GM21381 (cell line): ENCODE measurements around the gene RUNX2.

Experiments
- ATAC-seq: cut with Tn5 transposase; IDR thresholded peaks from one replicate; pipeline ENCODE4 v1.9.1; 2021; ENCODE audit warnings: mild to moderate bottlenecking, moderate library complexity; ENCODE audit not compliant: unreplicated experiment

Gene RUNX2

DNA sequence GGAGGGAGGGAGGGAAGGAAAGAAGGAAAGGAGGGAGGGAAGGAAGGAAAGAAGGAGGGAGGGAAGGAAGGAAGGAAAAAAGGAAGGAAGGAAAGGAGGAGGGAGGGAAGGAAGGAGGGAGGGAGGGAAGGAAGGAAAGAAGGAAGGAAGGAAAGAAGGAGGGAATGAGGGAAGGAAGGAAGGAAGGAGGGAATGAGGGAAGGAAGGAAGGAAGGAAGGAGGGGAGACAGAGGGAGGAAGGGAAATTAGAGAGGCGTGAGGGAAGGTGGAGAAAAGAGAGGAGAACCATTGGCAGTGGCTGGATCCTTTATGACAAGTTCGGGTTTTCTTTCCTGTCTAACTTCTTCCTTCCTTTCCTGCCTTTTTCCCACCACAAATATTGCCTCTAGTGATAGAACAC, 71.9 kb downstream of the RUNX2 start:
- no peak for ATAC-seq

DNA sequence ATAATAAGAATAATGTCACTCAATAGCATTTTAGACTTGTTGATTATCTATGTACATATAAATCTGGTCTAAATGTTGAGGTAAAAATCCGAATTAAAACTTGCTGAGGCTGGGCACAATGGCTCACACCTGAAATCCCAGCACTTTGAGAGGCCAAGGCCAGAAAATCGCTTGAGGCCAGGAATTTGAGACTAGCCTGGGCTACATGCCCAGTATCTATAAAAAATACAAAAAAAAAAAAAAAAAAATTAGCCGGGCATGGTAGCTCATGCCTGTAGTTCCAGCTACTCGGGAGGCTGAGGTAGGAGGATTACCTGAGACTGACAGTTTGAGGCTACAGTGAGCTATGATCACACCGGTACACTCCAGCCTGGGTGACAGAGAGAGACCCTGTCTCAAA, 83.8 kb downstream of the RUNX2 start:
- no peak for ATAC-seq

DNA sequence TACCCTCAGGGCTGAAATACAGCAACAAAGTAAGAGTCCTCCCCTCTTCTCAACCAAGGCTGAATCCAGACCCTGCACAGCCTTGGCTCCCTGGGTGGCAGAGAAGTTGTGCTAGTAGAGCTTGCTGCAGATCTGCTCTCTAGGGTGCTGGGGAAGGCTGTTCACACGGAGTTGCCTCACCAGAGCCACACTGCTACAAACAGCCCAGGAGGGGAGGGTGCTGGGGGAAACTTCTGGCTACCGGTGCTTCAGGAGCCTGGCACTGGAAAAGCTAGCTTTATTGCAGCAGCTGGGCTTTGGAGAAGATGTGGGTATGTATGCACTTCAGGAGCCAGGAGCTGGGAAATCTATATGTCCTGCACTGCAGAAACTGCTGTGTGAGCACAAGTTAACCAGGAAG, 87.2 kb downstream of the RUNX2 start:
- ATAC-seq, result no peak

DNA sequence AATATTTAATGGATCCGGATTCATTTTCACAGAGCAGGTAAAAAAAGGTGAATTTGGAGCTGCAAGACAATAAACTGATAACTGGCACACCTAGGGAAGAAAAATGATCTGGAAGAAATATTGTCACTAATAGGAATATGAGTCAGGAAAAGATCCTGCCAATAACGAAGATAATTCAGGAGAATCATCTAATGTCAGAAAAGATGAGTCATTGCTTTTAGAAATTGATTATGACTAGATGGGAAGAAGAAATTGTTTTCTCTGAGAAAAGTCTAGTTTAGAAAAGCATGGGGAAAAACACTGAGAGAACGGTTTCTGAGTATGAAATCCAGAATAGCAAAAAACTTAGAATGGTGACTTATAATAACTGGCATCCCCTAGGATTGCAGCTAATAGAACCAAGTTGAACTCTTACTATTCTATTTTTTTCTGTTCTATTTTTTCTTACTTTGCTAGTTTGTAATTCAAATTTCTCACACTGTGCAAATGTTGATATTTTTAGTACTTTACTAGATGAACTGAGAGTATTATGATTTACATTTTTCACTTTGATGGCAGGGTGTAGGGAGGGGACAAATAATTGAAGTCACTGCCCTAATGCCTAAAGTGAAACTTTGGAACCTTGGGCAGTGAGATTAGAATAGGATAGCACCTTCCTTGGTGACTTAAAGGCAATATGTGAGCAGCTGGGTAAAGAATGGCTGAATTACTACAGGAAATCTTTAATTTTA, 87.8 kb downstream of the RUNX2 start:
- ATAC-seq, result no peak

DNA sequence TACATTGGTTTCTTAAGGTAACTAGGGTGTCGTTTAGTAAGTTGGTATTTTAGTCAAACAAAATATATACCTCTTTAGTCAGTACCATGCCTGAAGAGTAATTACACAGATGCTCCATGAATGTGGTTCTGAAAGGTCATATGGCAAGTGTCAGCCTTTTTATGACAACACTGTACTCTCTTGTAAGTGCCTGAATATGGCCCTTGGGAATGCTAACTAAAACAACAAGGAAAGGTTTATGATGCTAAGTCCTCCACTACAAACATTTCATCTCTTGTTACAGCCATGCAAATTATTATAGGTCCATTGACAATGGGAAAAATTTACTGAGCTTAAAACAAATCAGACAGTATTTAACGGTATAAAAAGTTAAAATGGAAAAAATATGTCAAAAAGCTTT, 88.6 kb downstream of the RUNX2 start:
- no peak for ATAC-seq

DNA sequence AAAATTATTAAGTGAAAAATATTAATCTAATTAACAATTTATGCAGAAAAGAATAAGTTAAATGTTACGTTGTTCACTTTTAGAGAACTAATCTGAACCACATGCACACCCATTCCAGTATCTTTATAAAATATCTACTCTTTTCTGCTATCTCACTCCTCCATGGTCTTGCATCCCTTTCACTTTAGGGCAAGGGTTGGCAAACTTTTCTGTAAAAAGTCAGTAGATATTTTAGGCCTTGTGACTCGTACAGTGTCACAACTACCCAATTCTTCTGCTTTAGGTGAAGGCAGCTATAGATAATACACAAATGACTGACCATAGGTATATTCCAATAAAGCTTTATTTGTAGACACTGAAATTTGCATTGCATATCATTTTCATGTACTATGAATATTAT, 89.3 kb downstream of the RUNX2 start:
- no peak for ATAC-seq

DNA sequence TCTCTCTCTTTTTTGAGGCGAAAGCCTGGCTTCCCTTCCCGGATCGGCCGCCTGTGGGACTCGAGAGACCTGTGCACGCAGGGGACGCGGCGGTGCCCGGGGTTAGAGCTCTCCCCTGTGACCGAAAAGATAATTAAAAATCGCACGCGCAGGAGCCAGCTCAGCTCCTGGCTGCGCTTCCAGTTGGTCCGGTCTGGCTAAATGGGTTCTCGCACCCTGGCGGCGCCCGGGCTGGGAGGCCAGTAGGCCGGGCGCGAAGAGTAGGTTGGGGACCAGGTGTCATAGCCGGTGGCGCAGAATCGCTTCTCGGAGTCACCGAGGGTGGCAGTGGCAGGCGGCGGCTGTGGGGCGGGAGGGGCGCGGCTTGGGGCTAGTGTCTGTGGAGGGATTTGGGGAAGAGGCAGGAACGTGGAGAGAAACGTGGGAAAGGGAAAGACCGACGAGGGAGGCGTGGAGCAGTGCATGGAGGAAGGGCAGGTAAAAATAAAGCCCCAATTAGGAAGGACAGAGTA, 91.5 kb downstream of the RUNX2 start:
- no peak for ATAC-seq

DNA sequence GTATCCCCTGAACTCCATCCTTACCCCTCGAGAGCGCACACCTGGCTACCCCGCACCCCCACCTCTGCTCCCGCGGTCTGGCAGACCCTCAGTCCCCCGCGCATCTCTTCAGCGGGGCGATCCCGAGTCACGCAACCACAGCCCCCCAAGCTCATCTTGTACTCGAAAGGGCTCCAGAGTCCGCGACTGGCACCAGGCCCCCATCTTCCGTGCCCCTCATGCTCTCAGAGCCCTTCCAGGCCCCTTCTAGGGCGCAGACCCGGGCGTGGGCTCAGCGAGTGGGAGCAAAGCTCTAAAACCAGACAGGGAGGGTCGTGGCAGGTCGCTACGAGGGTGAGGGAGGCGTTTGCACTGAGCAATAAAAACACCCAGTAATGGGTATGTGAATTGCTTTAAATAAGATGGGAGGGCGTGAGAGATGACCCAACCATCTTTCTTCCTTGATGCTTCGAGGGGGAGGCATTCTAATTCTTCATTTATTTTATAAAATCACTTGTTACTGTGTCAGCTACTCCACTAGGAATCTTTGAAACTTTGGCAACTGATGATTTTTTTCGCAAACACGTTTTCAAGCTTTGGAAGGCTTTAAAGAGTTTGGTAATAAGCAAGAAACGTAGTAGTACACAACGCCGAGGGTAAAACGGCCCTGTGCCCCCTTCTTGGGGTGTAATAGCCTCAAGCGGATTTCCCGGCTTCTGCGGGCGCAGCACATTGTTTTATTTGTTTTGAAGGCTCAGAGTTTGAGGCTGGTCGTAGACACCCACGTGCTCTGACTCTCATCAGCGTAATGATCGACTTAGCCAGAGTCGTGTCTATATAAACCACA, 92.2 kb downstream of the RUNX2 start:
- no peak for ATAC-seq

DNA sequence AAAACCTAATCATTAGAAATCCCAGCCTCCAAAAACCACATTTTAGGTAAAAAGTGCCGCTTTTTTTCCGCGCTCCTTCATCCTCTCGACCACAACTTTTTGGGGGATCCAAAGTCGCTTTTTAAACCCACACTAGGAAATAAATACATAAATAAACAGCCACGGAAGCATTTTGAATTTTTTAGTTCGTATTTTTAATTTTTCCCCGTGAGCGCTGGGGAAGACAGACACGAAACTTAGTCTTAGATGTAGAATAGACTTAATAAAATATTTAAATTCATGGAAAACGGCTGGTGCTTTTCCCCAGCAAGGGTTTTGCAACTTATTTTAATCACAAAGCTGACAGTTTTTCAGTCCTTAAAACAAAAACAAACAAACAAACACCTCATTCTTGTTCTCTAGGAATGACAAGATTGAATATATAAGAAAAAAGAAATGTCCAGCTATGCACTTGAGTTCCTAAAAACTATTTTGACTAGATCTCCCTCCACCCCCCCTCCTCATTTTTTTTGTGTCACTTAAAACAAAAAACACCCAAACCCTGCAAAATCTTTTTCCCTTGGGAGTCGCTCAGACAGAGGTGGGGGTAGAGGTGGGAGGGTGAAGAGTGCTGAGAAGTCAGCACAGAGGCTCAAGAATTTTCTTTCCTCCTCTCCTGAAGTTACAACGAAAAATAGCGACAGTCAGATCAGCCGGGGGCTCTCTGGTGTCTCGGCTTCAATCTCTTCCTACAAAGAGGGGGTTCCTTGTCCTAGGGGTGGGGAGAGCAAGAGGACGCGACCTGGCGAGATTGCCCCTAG, 93.0 kb downstream of the RUNX2 start:
- no peak for ATAC-seq

DNA sequence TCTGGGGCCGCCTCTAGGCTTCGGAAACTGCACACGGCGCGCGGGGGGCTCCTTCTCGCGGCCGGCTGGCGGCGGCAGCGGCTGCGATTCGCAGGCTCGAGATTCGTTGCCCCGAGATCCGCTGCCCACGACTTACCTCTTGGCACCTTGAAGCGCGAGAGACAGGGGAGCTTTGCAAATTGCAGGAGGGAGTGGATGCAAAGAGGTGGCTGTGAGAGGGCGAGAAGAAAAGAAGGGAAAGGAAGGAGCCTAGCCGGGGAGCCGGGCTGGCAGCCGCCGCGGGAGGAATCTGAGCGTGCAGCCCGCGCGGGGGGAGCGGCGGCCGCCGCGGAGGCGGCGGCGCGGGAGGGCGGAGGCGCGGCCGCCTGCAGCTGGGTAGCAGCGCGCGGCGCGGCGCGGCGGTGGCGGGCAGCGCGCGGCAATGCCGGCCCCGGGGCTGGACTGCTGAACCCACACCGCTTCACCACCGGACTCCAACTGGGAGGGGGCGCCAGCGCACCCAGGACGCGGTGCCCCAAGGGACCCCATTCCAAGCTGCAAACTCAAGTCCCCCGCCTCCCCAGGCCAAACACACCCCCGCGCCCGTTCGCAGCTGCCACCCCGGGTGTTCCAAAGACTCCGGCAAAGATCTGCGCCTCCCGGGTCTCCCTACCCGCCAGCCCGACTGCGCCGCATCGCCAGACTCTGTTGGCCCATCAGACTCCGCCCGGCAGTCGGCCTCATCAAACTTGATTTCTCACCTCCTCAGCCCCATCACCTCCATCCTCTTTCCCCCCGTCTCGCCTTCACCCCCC, 93.8 kb downstream of the RUNX2 start:
- ATAC-seq, result no peak

DNA sequence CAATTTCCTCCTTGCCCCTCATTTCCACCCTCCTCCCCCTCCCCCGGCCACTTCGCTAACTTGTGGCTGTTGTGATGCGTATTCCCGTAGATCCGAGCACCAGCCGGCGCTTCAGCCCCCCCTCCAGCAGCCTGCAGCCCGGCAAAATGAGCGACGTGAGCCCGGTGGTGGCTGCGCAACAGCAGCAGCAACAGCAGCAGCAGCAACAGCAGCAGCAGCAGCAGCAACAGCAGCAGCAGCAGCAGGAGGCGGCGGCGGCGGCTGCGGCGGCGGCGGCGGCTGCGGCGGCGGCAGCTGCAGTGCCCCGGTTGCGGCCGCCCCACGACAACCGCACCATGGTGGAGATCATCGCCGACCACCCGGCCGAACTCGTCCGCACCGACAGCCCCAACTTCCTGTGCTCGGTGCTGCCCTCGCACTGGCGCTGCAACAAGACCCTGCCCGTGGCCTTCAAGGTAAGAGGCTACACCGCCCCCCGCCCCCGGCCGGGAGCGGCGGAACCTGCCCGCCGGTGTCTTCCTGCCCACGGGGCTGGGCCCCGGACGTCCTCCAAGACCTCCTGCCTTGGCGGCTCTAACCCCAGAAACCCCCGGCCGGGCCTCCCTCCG, 94.5 kb downstream of the RUNX2 start:
- ATAC-seq, result no peak

DNA sequence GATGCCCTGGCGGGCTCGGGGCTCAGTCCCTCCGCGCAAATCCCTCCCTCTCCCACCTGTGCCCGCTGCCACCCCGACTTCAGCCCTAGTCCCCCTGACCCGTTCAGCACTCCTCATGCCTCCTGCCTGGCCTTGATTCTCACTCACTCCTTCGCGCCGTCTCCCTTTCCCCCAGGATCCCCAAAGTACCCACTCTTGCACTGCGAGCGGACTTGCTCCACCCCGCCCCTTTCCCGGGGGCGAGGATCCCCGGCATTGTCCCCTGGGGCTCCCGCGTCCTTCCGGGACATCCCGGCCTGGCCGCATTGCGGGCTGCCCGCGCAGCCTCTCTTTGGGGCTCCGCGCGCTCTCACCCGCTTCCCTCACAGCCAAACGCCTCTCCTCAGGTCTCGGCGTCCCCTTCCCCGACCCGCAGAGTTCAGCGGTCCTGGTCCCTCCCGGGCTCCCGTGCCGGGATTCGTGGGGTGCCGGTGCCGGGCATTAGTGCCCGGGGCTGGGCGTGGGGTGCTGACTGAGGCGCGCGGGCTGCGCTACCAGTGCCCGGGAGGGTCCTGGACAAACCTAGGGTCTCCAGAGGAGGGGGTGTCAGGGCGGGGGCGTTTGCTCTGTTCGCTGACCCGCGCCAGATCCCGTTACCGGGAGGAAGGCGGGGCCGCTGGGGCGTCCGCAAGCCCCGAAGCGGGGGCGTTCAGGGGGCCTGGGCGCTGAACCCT, 95.1 kb downstream of the RUNX2 start:
- no peak for ATAC-seq

DNA sequence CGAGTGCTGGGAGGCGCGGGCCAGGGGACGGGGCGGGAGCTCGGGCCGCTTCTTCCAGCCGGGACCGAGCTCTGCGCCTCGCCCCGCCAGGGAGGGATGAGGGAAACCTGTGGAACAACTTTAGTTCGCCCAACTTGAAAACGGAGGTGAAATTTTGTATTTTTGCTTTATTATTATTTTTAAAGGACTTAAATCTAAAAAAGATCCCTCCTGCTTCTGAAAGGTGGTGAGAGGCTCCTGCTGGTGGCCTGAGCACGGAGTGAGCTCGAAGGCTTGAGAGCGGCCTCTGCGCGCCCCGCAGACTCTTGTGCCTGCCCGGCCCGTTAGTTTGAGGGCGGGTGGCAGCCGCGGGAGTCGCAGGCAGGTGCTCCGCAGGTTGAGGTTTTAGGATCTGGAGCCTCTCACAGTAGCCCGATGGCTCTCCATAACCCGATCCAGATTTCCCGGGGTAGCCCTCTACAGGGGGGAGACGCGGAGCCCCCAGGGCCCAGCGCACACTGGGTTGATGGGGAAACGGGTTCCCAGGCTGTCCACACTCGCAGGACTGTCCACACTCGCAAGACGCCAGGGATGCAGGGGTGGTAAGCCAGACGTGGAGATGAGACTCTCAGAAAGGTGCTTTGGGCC, 95.8 kb downstream of the RUNX2 start:
- ATAC-seq, result no peak

DNA sequence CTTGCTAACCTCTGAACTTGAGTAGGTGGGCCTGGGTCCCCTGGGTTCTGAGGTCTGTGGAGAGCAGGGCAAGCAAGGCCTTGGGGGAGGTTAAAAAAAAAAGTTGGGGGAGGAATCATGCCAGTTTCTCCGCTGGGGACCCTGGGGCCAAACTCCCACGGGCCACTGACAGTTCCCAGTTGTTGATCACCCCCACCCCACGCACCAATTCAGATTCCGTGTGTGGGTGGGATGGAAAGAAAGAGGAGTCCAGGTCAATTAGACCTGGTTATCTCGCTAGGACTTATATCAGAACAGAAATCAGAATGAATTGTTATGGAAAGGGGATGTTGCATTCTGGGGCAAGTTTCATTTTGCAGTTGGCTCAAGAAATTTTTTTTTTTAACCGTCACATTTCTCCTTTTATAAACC, 96.3 kb downstream of the RUNX2 start:
- no peak for ATAC-seq

DNA sequence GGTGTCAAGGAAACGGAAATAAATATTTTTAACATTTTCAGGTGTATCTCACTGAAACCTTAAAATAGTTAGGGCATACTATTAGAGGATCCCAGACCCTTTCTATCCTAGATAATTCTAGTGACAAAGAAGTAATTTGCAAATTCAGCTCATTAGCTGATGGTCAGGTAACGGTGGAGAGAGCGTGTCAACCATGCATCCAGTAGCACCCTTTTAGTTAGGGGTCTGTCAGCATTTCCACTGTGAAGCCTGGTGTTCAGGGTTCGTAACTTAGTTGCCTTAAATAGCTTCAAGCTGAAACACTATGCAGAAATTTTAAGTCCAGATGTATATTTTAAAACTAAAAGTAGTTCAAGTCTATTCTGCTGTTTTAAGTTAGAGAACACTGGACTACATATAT, 98.1 kb downstream of the RUNX2 start:
- ATAC-seq, result no peak

DNA sequence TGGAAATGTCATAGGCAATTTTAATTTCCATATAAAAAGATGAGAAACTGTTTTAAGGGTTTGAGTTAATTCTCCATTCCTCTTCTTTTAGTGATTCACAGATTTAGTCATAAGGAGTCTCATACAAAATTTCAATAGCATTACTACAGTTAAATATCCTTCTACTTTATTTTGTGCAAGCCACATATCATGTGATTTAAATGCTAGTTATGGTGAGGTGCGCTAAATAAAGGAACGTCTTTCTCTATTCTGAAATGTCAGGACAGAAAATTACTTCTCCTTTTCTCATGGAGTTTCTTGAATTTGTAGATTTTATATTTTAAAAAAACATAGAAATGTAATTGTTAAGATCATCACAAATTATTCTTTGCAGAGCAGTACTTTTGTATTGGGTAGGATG, 99.6 kb downstream of the RUNX2 start:
- no peak for ATAC-seq

DNA sequence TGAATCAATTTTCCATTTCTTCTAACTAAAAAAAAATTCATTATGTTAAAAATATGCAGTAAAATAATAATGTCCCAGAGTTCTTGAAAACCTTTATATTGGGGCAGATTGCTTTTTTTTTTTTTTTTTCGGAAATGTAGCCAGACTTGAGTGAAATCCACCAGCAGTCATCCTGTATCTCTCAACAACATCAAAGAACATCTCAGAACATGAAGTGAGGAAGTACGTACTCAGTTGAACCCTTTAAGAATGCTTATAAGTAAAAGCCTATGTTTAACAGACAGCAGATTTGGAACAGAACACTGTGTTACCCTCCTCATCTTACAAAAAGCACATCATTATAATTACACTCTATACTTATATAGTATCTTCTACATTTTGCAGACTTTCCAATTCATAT, 100.6 kb downstream of the RUNX2 start:
- ATAC-seq, result no peak

DNA sequence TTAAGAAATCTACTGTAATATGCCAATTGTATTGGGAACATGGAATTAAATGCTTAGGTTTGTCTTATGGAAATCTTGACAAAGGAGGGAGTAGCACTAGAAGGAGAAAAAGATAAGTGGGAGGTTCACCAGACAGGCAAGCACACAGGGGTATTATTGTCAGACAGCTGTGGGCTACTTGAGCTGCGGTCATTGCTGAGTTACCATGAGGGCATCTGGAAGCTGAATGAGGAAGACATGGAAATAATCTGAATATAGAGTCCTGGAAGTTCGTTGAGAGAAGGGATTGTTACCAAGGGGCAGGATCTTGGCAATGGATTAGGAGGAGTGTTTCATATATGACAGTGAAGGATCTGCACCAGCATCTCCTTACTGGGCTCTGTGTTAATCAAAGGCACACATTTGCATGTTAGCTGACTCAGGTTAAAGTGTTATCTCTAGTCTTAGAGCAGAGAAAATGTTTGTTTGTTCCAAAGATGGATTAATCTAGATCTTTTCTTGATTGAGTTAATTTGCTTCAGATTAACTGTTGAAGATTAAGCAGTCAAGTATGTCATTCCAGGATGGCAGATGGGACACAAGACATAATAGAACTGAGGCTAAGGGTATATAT, 102.6 kb downstream of the RUNX2 start:
- no peak for ATAC-seq
